GM18870 (cell line): ENCODE measurements around the gene TSSK2.

Source experiments
- ATAC-seq: cut with Tn5 transposase; IDR thresholded peaks from one replicate; pipeline ENCODE4 v1.9.1; 2021; ENCODE audit warnings: moderate library complexity; ENCODE audit not compliant: unreplicated experiment

Gene TSSK2

GRCh38 chr22:19122752-19123492 lies 8.2 kb upstream of the TSSK2 start:
- no peak for ATAC-seq

- ATAC-seq = no peak
These were observed 7.2 kb upstream of the TSSK2 start for GRCh38 chr22:19123936-19124335.

- ATAC-seq = no peak
These were observed 6.7 kb upstream of the TSSK2 start for GRCh38 chr22:19124377-19124776.

GRCh38 chr22:19125011-19125410 lies 6.1 kb upstream of the TSSK2 start:
- ATAC-seq = no peak

GRCh38 chr22:19125474-19126308 lies 5.4 kb upstream of the TSSK2 start:
- ATAC-seq = no peak

- ATAC-seq = no peak
These were observed 4.5 kb upstream of the TSSK2 start for GRCh38 chr22:19126309-19127273.

GRCh38 chr22:19127329-19128008 lies 3.6 kb upstream of the TSSK2 start:
- ATAC-seq = no peak

GRCh38 chr22:19128009-19128401 lies 3.1 kb upstream of the TSSK2 start:
- no peak for ATAC-seq

- no peak for ATAC-seq
These were observed 2.0 kb upstream of the TSSK2 start for GRCh38 chr22:19128946-19129727.

- no peak for ATAC-seq
These were observed 1.2 kb upstream of the TSSK2 start for GRCh38 chr22:19129871-19130270.

GRCh38 chr22:19131685-19132015 lies 542 bp downstream of the TSSK2 start:
- no peak for ATAC-seq

- no peak for ATAC-seq
These were observed 1.0 kb downstream of the TSSK2 start for GRCh38 chr22:19132153-19132552.

- ATAC-seq = no peak
These were observed 1.7 kb downstream of the TSSK2 start for GRCh38 chr22:19132693-19133400.

- ATAC-seq = no peak
These were observed 2.5 kb downstream of the TSSK2 start for GRCh38 chr22:19133561-19133960.

- no peak for ATAC-seq
These were observed 3.2 kb downstream of the TSSK2 start for GRCh38 chr22:19134176-19134831.

GRCh38 chr22:19134874-19135273 lies 3.8 kb downstream of the TSSK2 start:
- ATAC-seq = no peak

- no peak for ATAC-seq
These were observed 5.8 kb downstream of the TSSK2 start for GRCh38 chr22:19136915-19137314.

GRCh38 chr22:19137384-19138216 lies 6.5 kb downstream of the TSSK2 start:
- ATAC-seq = no peak
